Measurements from ENCODE around the gene BABAM2. TPM values are rescaled to one million over a fixed set of nuclear protein-coding genes. Genes with fewer than 3 reads are reported as not detected.

Gene BABAM2
- total and polyA plus RNA-seq, 2 experiments from 2014 or later = 17.8 to 21.5 TPM

DNA sequence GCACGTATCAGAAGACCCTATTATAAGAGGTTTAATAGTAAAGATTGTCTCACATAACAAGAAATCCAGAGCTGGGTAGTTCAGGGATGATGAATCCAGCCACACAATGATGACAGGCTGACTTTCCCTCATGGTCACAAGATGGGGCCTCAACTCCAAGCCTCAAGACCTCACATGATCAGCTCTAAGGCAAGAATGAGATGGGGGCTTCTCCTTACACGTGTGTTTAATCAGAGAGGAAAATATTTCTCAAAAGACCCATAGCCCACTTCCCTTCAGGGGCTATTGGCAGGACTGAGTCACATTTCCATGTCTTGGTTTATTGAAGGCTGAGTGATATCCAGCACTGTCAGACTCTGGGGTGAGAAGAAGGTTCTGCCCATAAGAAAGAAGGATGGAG lies 402.0 kb downstream of the BABAM2 start:
- H3K9me2 ChIP-seq (ENCODE audit: insufficient read depth) = no peaks in the 10 kb centered on the region
- no peaks in the 10 kb centered on the region for H3K79me2 ChIP-seq (replicated peaks; ENCODE audit: insufficient read depth)
- H3K4me1 Mint-ChIP-seq = no peaks in the 10 kb centered on the region; the same call in 2 of the 3 replicates
- no peak overlapping the region for H2AFZ ChIP-seq
- TF ChIP-seq CREB1 (CRISPR knock-in tag; IDR thresholded peaks at IDR 0.05; ENCODE audit: low read depth) (no peak), EZH2 (IDR thresholded peaks at IDR 0.05; ENCODE audit: low read depth, unreplicated experiment) (no peak), POLR2AphosphoS5 (IDR thresholded peaks at IDR 0.05; ENCODE audit: low read depth) (no peak), ZNF114 (CRISPR knock-in tag; IDR thresholded peaks at IDR 0.05) (no peak), STAT1 (IDR thresholded peaks at IDR 0.05; ENCODE audit: unreplicated experiment) (no peak), EZH2phosphoT487 (IDR thresholded peaks at IDR 0.05; ENCODE audit: unreplicated experiment) (no peak), JUNB (IDR thresholded peaks at IDR 0.05; ENCODE audit: unreplicated experiment) (no peak), NANOG (IDR thresholded peaks at IDR 0.05; ENCODE audit: borderline replicate concordance) (no peak), ZNF331 (CRISPR knock-in tag; IDR thresholded peaks at IDR 0.05; ENCODE audit: low read depth) (no peak)
- TF ChIP-seq, protein P1, sequence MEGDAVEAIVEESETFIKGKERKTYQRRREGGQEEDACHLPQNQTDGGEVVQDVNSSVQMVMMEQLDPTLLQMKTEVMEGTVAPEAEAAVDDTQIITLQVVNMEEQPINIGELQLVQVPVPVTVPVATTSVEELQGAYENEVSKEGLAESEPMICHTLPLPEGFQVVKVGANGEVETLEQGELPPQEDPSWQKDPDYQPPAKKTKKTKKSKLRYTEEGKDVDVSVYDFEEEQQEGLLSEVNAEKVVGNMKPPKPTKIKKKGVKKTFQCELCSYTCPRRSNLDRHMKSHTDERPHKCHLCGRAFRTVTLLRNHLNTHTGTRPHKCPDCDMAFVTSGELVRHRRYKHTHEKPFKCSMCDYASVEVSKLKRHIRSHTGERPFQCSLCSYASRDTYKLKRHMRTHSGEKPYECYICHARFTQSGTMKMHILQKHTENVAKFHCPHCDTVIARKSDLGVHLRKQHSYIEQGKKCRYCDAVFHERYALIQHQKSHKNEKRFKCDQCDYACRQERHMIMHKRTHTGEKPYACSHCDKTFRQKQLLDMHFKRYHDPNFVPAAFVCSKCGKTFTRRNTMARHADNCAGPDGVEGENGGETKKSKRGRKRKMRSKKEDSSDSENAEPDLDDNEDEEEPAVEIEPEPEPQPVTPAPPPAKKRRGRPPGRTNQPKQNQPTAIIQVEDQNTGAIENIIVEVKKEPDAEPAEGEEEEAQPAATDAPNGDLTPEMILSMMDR (conservative IDR thresholded peaks at IDR 0.05; ENCODE audit: low read depth in 2 of 2) = no peak
- TF ChIP-seq, protein P2, sequence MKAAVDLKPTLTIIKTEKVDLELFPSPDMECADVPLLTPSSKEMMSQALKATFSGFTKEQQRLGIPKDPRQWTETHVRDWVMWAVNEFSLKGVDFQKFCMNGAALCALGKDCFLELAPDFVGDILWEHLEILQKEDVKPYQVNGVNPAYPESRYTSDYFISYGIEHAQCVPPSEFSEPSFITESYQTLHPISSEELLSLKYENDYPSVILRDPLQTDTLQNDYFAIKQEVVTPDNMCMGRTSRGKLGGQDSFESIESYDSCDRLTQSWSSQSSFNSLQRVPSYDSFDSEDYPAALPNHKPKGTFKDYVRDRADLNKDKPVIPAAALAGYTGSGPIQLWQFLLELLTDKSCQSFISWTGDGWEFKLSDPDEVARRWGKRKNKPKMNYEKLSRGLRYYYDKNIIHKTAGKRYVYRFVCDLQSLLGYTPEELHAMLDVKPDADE (IDR thresholded peaks at IDR 0.05) = no peak
- TF ChIP-seq, protein P3, sequence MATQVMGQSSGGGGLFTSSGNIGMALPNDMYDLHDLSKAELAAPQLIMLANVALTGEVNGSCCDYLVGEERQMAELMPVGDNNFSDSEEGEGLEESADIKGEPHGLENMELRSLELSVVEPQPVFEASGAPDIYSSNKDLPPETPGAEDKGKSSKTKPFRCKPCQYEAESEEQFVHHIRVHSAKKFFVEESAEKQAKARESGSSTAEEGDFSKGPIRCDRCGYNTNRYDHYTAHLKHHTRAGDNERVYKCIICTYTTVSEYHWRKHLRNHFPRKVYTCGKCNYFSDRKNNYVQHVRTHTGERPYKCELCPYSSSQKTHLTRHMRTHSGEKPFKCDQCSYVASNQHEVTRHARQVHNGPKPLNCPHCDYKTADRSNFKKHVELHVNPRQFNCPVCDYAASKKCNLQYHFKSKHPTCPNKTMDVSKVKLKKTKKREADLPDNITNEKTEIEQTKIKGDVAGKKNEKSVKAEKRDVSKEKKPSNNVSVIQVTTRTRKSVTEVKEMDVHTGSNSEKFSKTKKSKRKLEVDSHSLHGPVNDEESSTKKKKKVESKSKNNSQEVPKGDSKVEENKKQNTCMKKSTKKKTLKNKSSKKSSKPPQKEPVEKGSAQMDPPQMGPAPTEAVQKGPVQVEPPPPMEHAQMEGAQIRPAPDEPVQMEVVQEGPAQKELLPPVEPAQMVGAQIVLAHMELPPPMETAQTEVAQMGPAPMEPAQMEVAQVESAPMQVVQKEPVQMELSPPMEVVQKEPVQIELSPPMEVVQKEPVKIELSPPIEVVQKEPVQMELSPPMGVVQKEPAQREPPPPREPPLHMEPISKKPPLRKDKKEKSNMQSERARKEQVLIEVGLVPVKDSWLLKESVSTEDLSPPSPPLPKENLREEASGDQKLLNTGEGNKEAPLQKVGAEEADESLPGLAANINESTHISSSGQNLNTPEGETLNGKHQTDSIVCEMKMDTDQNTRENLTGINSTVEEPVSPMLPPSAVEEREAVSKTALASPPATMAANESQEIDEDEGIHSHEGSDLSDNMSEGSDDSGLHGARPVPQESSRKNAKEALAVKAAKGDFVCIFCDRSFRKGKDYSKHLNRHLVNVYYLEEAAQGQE (IDR thresholded peaks at IDR 0.05; ENCODE audit: unreplicated experiment) = no peak
- TF ChIP-seq, protein P4, sequence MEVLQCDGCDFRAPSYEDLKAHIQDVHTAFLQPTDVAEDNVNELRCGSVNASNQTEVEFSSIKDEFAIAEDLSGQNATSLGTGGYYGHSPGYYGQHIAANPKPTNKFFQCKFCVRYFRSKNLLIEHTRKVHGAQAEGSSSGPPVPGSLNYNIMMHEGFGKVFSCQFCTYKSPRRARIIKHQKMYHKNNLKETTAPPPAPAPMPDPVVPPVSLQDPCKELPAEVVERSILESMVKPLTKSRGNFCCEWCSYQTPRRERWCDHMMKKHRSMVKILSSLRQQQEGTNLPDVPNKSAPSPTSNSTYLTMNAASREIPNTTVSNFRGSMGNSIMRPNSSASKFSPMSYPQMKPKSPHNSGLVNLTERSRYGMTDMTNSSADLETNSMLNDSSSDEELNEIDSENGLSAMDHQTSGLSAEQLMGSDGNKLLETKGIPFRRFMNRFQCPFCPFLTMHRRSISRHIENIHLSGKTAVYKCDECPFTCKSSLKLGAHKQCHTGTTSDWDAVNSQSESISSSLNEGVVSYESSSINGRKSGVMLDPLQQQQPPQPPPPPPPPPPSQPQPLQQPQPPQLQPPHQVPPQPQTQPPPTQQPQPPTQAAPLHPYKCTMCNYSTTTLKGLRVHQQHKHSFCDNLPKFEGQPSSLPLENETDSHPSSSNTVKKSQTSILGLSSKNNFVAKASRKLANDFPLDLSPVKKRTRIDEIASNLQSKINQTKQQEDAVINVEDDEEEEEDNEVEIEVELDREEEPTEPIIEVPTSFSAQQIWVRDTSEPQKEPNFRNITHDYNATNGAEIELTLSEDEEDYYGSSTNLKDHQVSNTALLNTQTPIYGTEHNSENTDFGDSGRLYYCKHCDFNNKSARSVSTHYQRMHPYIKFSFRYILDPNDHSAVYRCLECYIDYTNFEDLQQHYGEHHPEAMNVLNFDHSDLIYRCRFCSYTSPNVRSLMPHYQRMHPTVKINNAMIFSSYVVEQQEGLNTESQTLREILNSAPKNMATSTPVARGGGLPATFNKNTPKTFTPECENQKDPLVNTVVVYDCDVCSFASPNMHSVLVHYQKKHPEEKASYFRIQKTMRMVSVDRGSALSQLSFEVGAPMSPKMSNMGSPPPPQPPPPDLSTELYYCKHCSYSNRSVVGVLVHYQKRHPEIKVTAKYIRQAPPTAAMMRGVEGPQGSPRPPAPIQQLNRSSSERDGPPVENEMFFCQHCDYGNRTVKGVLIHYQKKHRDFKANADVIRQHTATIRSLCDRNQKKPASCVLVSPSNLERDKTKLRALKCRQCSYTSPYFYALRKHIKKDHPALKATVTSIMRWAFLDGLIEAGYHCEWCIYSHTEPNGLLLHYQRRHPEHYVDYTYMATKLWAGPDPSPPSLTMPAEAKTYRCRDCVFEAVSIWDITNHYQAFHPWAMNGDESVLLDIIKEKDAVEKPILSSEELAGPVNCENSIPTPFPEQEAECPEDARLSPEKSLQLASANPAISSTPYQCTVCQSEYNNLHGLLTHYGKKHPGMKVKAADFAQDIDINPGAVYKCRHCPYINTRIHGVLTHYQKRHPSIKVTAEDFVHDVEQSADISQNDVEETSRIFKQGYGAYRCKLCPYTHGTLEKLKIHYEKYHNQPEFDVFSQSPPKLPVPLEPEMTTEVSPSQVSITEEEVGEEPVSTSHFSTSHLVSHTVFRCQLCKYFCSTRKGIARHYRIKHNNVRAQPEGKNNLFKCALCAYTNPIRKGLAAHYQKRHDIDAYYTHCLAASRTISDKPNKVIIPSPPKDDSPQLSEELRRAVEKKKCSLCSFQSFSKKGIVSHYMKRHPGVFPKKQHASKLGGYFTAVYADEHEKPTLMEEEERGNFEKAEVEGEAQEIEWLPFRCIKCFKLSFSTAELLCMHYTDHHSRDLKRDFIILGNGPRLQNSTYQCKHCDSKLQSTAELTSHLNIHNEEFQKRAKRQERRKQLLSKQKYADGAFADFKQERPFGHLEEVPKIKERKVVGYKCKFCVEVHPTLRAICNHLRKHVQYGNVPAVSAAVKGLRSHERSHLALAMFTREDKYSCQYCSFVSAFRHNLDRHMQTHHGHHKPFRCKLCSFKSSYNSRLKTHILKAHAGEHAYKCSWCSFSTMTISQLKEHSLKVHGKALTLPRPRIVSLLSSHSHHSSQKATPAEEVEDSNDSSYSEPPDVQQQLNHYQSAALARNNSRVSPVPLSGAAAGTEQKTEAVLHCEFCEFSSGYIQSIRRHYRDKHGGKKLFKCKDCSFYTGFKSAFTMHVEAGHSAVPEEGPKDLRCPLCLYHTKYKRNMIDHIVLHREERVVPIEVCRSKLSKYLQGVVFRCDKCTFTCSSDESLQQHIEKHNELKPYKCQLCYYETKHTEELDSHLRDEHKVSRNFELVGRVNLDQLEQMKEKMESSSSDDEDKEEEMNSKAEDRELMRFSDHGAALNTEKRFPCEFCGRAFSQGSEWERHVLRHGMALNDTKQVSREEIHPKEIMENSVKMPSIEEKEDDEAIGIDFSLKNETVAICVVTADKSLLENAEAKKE (CRISPR knock-in tag; IDR thresholded peaks at IDR 0.05) = no peak
- H3F3A ChIP-seq (replicated peaks; ENCODE audit: low read depth) = no peaks in the 10 kb centered on the region
- no peak overlapping the region for H3K27ac ChIP-seq (ENCODE audit: low read depth)
- no peak overlapping the region for H3K27ac Mint-ChIP-seq
- no peaks in the 10 kb centered on the region for H3K9me3 Mint-ChIP-seq
- H3K4me2 ChIP-seq = no peak overlapping the region
- no peaks in the 10 kb centered on the region for H3K36me3 ChIP-seq (ENCODE audit: insufficient read depth)
- H4K20me1 ChIP-seq (replicated peaks; ENCODE audit: insufficient read depth) = no peaks in the 10 kb centered on the region
- no peaks in the 10 kb centered on the region for H3K27me3 Mint-ChIP-seq (ENCODE audit: insufficient read depth, low read depth, poor library complexity)
- no peak overlapping the region for H3K4me3 Mint-ChIP-seq
- no peaks in the 10 kb centered on the region for H3K27me3 ChIP-seq (ENCODE audit: insufficient read depth)
- DNase-seq (ENCODE audit: low spot score) (no peak), ATAC-seq (no peak)
- H3K4me3 ChIP-seq = no peak overlapping the region
- H3K4me1 ChIP-seq (ENCODE audit: insufficient read depth) = no peaks in the 10 kb centered on the region
- no peaks in the 10 kb centered on the region for H3K36me3 Mint-ChIP-seq (ENCODE audit: low read depth)
